ENCODE results near the gene ANKHD1.

- TF ChIP-seq CTCF (IDR thresholded peaks at IDR 0.05; ENCODE audit: low read depth, low read length) (no peak), EZH2phosphoT487 (IDR thresholded peaks at IDR 0.05; ENCODE audit: low read depth) (no peak)
These were observed 30.6 kb downstream of the ANKHD1 start for GRCh38 chr5:140432212-140432611.
